ENCODE measurements around the gene TNIP3.
"Not testable (repeated sequence)": the region's sequence is repeated elsewhere in the genome, so short reads cannot be mapped to it uniquely, and the experiment has no call there.

Gene TNIP3

GRCh38 chr4:121177246-121178137 lies 13.4 kb upstream of the TNIP3 start:
- in situ Hi-C loops (cut with MboI; ENCODE audit: low sequenced_read_pairs), result no loop called here

- in situ Hi-C loops (cut with MboI; ENCODE audit: low sequenced_read_pairs), result no loop called here
Observed at GRCh38 chr4:121176082-121176934, 12.2 kb upstream of the TNIP3 start.

GRCh38 chr4:121171477-121171876 lies 7.4 kb upstream of the TNIP3 start:
- in situ Hi-C loops (cut with MboI; ENCODE audit: low sequenced_read_pairs), result not testable (repeated sequence)

GRCh38 chr4:121168446-121169281 lies 4.5 kb upstream of the TNIP3 start:
- in situ Hi-C loops (cut with MboI; ENCODE audit: low sequenced_read_pairs), result no loop called here

GRCh38 chr4:121166976-121167375 lies 2.9 kb upstream of the TNIP3 start:
- in situ Hi-C loops (cut with MboI; ENCODE audit: low sequenced_read_pairs), result no loop called here

- in situ Hi-C loops (cut with MboI; ENCODE audit: low sequenced_read_pairs), result no loop called here
Observed at GRCh38 chr4:121165206-121165605, 1.1 kb upstream of the TNIP3 start.

- in situ Hi-C loops (cut with MboI; ENCODE audit: low sequenced_read_pairs), result no loop called here
Observed at GRCh38 chr4:121156822-121157769, 7.0 kb downstream of the TNIP3 start.

- in situ Hi-C loops (cut with MboI; ENCODE audit: low sequenced_read_pairs), result no loop called here
Observed at GRCh38 chr4:121155893-121156292, 8.2 kb downstream of the TNIP3 start.

- in situ Hi-C loops (cut with MboI; ENCODE audit: low sequenced_read_pairs), result no loop called here
Observed at GRCh38 chr4:121154103-121154515, 10.0 kb downstream of the TNIP3 start.

GRCh38 chr4:121151942-121152341 lies 12.2 kb downstream of the TNIP3 start:
- in situ Hi-C loops (cut with MboI; ENCODE audit: low sequenced_read_pairs), result no loop called here

GRCh38 chr4:121150486-121150885 lies 13.6 kb downstream of the TNIP3 start:
- in situ Hi-C loops (cut with MboI; ENCODE audit: low sequenced_read_pairs), result no loop called here

- in situ Hi-C loops (cut with MboI; ENCODE audit: low sequenced_read_pairs), result no loop called here
Observed at GRCh38 chr4:121150003-121150402, 14.1 kb downstream of the TNIP3 start.

GRCh38 chr4:121148621-121149020 lies 15.5 kb downstream of the TNIP3 start:
- in situ Hi-C loops (cut with MboI; ENCODE audit: low sequenced_read_pairs), result no loop called here

GRCh38 chr4:121148000-121148399 lies 16.1 kb downstream of the TNIP3 start:
- in situ Hi-C loops (cut with MboI; ENCODE audit: low sequenced_read_pairs), result no loop called here

GRCh38 chr4:121146530-121146929 lies 17.6 kb downstream of the TNIP3 start:
- in situ Hi-C loops (cut with MboI; ENCODE audit: low sequenced_read_pairs), result no loop called here

GRCh38 chr4:121145430-121145829 lies 18.7 kb downstream of the TNIP3 start:
- in situ Hi-C loops (cut with MboI; ENCODE audit: low sequenced_read_pairs), result no loop called here

GRCh38 chr4:121144021-121144420 lies 20.1 kb downstream of the TNIP3 start:
- in situ Hi-C loops (cut with MboI; ENCODE audit: low sequenced_read_pairs), result no loop called here

GRCh38 chr4:121143131-121143530 lies 21.0 kb downstream of the TNIP3 start:
- in situ Hi-C loops (cut with MboI; ENCODE audit: low sequenced_read_pairs), result no loop called here

GRCh38 chr4:121140716-121141460 lies 23.2 kb downstream of the TNIP3 start:
- in situ Hi-C loops (cut with MboI; ENCODE audit: low sequenced_read_pairs), result no loop called here

All from HL-60/S4 treated with phorbol 12-myristate 13-acetate at 8.2 ng/mL for 4 days and 3 days (cell line).